IMR-90 (cell line): Measurements from ENCODE around the gene MACC1. TPM values are rescaled to one million over a fixed set of nuclear protein-coding genes. Genes with fewer than 3 reads are reported as not detected.
A peak's percentile ranks its signal among the peaks of the same experiment; 100 is the strongest.

Experiments
- ATAC-seq: fragments of 200-7000 bp; cut with Tn5 transposase; 2 replicates; pipeline ENCODE4 v1.9.1; 2020; ENCODE audit warnings: low read depth, mild to moderate bottlenecking, moderate library complexity
- BruUV-seq: library from RNA; stranded (reverse); fragments of 400-500 nt; replicated peaks from 2 replicates; lab custom pipeline; 2021; lab: Mats Ljungman, UMichigan
- CTCF ChIA-PET: fragments of 300-600 bp; formaldehyde crosslinking; extraction: SDS; loops from one replicate; lab custom pipeline; 2021; ENCODE audit warnings: antibody characterized with exemption; lab: Yijun Ruan, JAX
- POLR2A ChIA-PET: fragments of 300-600 bp; sonication (Branson Sonifier 250); formaldehyde crosslinking; loops from one replicate; lab custom pipeline; 2022; ENCODE audit warnings: antibody characterized with exemption; ENCODE audit not compliant: unreplicated experiment; lab: Charles Lee
- DNase-seq: peaks from one replicate; pipeline ENCODE4 v3.0.0; 2013
- H2AFZ ChIP-seq: replicated peaks from 2 replicates; pipeline ENCODE3; 2013; ENCODE audit warnings: low read length, mild to moderate bottlenecking; ENCODE audit not compliant: poor library complexity
- H2AK5ac ChIP-seq: 2 replicates; pipeline ENCODE4 v1.6.1; 2013; ENCODE audit warnings: low read depth, low read length, inconsistent platforms
- H2AK9ac ChIP-seq: replicated peaks from 2 replicates; pipeline ENCODE3; 2013; ENCODE audit warnings: mild to moderate bottlenecking, low read depth, low read length, moderate library complexity; ENCODE audit not compliant: poor library complexity
- H2BK120ac ChIP-seq: 2 replicates; pipeline ENCODE4 v1.6.1; 2013; ENCODE audit warnings: low read depth, low read length, inconsistent platforms
- H2BK15ac ChIP-seq: 3 replicates; pipeline ENCODE4 v1.6.1; 2013; ENCODE audit warnings: low read depth, low read length, inconsistent platforms
- H2BK20ac ChIP-seq: 2 replicates; pipeline ENCODE4 v1.6.1; 2013; ENCODE audit warnings: low read depth, mild to moderate bottlenecking, inconsistent platforms, low read length, moderate library complexity
- H2BK5ac ChIP-seq: 2 replicates; pipeline ENCODE4 v1.6.1; 2013; ENCODE audit warnings: mild to moderate bottlenecking, low read depth, low read length, inconsistent platforms; ENCODE audit not compliant: poor library complexity, severe bottlenecking
- H3K14ac ChIP-seq: replicated peaks from 2 replicates; pipeline ENCODE4 v1.6.1; 2013; ENCODE audit warnings: low read depth, low read length, inconsistent platforms
- H3K18ac ChIP-seq: 2 replicates; pipeline ENCODE4 v1.6.1; 2013; ENCODE audit warnings: low read depth, low read length, control low read depth
- H3K23ac ChIP-seq: 2 replicates; pipeline ENCODE4 v1.6.1; 2013; ENCODE audit warnings: low read depth, low read length, inconsistent platforms
- H3K27ac ChIP-seq: 2 replicates; pipeline ENCODE4 v1.5.1; 2013; ENCODE audit warnings: mild to moderate bottlenecking, control low read depth, low read length; ENCODE audit not compliant: insufficient read depth
- H3K27me3 ChIP-seq: 2 replicates; pipeline ENCODE4 v1.6.1; 2013; ENCODE audit warnings: low read length; ENCODE audit not compliant: control insufficient read depth, insufficient read depth
- H3K36me3 ChIP-seq: 2 replicates; pipeline ENCODE4 v1.6.1; 2013; ENCODE audit warnings: low read length, mixed read lengths; ENCODE audit not compliant: control insufficient read depth, insufficient read depth
- H3K4ac ChIP-seq: 2 replicates; pipeline ENCODE4 v1.6.1; 2013; ENCODE audit warnings: low read depth, low read length, inconsistent platforms
- H3K4me1 ChIP-seq: 2 replicates; pipeline ENCODE4 v1.6.1; 2013; ENCODE audit warnings: low read length, mixed read lengths; ENCODE audit not compliant: control insufficient read depth, insufficient read depth
- H3K4me2 ChIP-seq: 2 replicates; pipeline ENCODE4 v1.6.1; 2013; ENCODE audit warnings: low read depth, mild to moderate bottlenecking, control low read depth, low read length, moderate library complexity
- H3K4me3 ChIP-seq: 2 replicates; pipeline ENCODE4 v1.5.1; 2013; ENCODE audit warnings: low read depth, mild to moderate bottlenecking, control low read depth, low read length, moderate library complexity; ENCODE audit not compliant: insufficient read depth
- H3K56ac ChIP-seq: 2 replicates; pipeline ENCODE4 v1.6.1; 2013; ENCODE audit warnings: low read length, inconsistent platforms; ENCODE audit not compliant: insufficient read depth; ENCODE audit errors: extremely low read depth
- H3K79me1 ChIP-seq, 2 experiments: 2 replicates each; pipeline ENCODE4 v1.6.1; 2013; ENCODE audit warnings: low read length in 2 of 2, inconsistent platforms in 1 of 2, low read depth in 1 of 2
- H3K9ac ChIP-seq: 2 replicates; pipeline ENCODE4 v1.6.1; 2013; ENCODE audit warnings: low read depth, low read length, control low read depth
- H3K9me1 ChIP-seq: 2 replicates; pipeline ENCODE4 v1.6.1; 2013; ENCODE audit warnings: low read length, inconsistent platforms; ENCODE audit not compliant: insufficient read depth
- H3K9me3 ChIP-seq: 2 replicates; pipeline ENCODE4 v1.6.1; 2013; ENCODE audit warnings: low read length; ENCODE audit not compliant: control insufficient read depth, insufficient read depth
- H4K20me1 ChIP-seq: 2 replicates; pipeline ENCODE4 v1.6.1; 2013; ENCODE audit warnings: low read length, inconsistent platforms; ENCODE audit not compliant: insufficient read depth
- H4K5ac ChIP-seq: 2 replicates; pipeline ENCODE4 v1.6.1; 2013; ENCODE audit warnings: mild to moderate bottlenecking, low read depth, low read length, control low read depth
- H4K8ac ChIP-seq, 2 experiments: 2 replicates each; pipeline ENCODE4 v1.6.1; 2013; ENCODE audit warnings: low read depth in 2 of 2, low read length in 2 of 2, control low read depth in 1 of 2, inconsistent platforms in 1 of 2
- H4K91ac ChIP-seq: 2 replicates; pipeline ENCODE4 v1.6.1; 2013; ENCODE audit warnings: low read depth, low read length, inconsistent platforms; ENCODE audit not compliant: insufficient read depth
- CTCF ChIP-seq: conservative IDR thresholded peaks from 2 replicates; pipeline ENCODE4 v1.5.1; 2012; ENCODE audit warnings: mild to moderate bottlenecking, low read depth, low read length, improper control_type of control experiment
- MAFK ChIP-seq: IDR thresholded peaks from 2 replicates; pipeline ENCODE4 v1.6.1; 2012; ENCODE audit warnings: low read depth, low read length, improper control_type of control experiment
- WGBS, 2 experiments: methylation state at CpG; one replicate each; pipeline versions ENCODE4 v1.1.5 to v1.1.7; 2013; ENCODE audit warnings: missing lambda C conversion rate in 2 of 2; ENCODE audit not compliant: insufficient read length in 1 of 2; ENCODE audit errors: extremely low coverage in 2 of 2; 5-methylcytosine and 5-hydroxymethylcytosine counted together
- dilution Hi-C: fragments of 300-500 bp; cut with HindIII; formaldehyde crosslinking; loops from one replicate; pipeline ENCODE4 v1.14.3; 2018; ENCODE audit warnings: low sequenced_read_pairs; ENCODE audit not compliant: unreplicated experiment
- in situ Hi-C: fragments of 300-500 bp; cut with MboI; formaldehyde crosslinking; loops from 3 replicates; pipeline ENCODE4 v1.14.3; 2019; ENCODE audit warnings: low sequenced_read_pairs, inconsistent platforms, mixed read lengths
- intact Hi-C: fragments of 100-400 bp; cut with micrococcal nuclease; formaldehyde crosslinking; loops from 2 replicates; pipeline ENCODE4 v1.10.0; 2022
- polyA plus RNA-seq, 3 experiments: library from polyadenylated mRNA; depleted of rRNA; stranded (reverse); fragments of >200 nt; gene quantifications; 2 replicates each; pipeline ENCODE4 v1.2.3, GENCODE V29; 2012; ENCODE audit warnings: low replicate concordance in 1 of 3
- total RNA-seq: library from RNA; depleted of rRNA; stranded (reverse); fragments of >200 nt; gene quantifications from 2 replicates; pipeline ENCODE4 v1.2.3, GENCODE V29; 2012

Gene MACC1
- total and polyA plus RNA-seq, 2 of the 4 experiments (the other 2 are of a cell fraction) = under 0.01 TPM; not detected in 1

- no peak overlapping the region for H2AK5ac ChIP-seq
- CTCF ChIA-PET = no interaction called here
Measured at GRCh38 chr7:20197125-20197748, 19.9 kb downstream of the MACC1 start.

More at GRCh38 chr7:20197125-20197748, 19.9 kb downstream of the MACC1 start:
- DNase-seq (peak; percentile 16), ATAC-seq (peak; percentile 25; the same call in 1 of the 2 replicates)
- no peaks in the 10 kb centered on the region for H3K27me3 ChIP-seq
- H3K18ac ChIP-seq = peak overlapping the region; percentile 46; the same call in 1 of the 2 replicates
- H4K8ac ChIP-seq = no peak overlapping the region
- TF ChIP-seq MAFK = no peak
- TF ChIP-seq CTCF = no peak
- in situ Hi-C loops = no loop called here
- peak overlapping the region; percentile 6; the same call in 1 of the 2 replicates for H2BK120ac ChIP-seq
- peak overlapping the region; percentile 68; the same call in 1 of the 2 replicates for H4K5ac ChIP-seq
- H3K79me1 ChIP-seq = no peaks in the 10 kb centered on the region
- peaks cover 16% of the 10 kb centered on the region; the same call in 1 of the 2 replicates for H3K4me1 ChIP-seq
- BruUV-seq = no TSS peak
- no peak overlapping the region for H3K23ac ChIP-seq
- POLR2A ChIA-PET = no interaction called here
- H3K27ac ChIP-seq = peak overlapping the region; percentile 1; the same call in 1 of the 2 replicates
- H2AK9ac ChIP-seq = no peak overlapping the region
- no CpG with 5 or more reads among the region's 4 CpGs for WGBS, 2 experiments
- H3K4me2 ChIP-seq = no peak overlapping the region
- dilution Hi-C loops = no loop called here
- H3K4ac ChIP-seq = no peak overlapping the region
- no peak overlapping the region for H4K91ac ChIP-seq
- no peaks in the 10 kb centered on the region for H3K9me3 ChIP-seq
- intact Hi-C loops = no loop called here
- no peaks in the 10 kb centered on the region for H3K36me3 ChIP-seq
- peak overlapping the region; percentile 9; the same call in 1 of the 2 replicates for H2BK20ac ChIP-seq
- H3K56ac ChIP-seq = no peak overlapping the region
- H2BK5ac ChIP-seq = no peak overlapping the region
- H3K14ac ChIP-seq = no peak overlapping the region
- H3K9me1 ChIP-seq = no peaks in the 10 kb centered on the region
- H3K9ac ChIP-seq = no peak overlapping the region
- no peak overlapping the region for H2AFZ ChIP-seq
- H4K20me1 ChIP-seq = no peaks in the 10 kb centered on the region
- H2BK15ac ChIP-seq = no peak overlapping the region
- no peak overlapping the region for H3K4me3 ChIP-seq
